ENCODE results near the gene PLEKHG4. TPM values are rescaled to one million over a fixed set of nuclear protein-coding genes. Genes with fewer than 3 reads are reported as not detected.
A peak's percentile ranks its signal among the peaks of the same experiment; 100 is the strongest.

Gene PLEKHG4
- total and polyA plus RNA-seq, 7 donors, result 1.4 to 7.9 (median 3.5) TPM

DNA sequence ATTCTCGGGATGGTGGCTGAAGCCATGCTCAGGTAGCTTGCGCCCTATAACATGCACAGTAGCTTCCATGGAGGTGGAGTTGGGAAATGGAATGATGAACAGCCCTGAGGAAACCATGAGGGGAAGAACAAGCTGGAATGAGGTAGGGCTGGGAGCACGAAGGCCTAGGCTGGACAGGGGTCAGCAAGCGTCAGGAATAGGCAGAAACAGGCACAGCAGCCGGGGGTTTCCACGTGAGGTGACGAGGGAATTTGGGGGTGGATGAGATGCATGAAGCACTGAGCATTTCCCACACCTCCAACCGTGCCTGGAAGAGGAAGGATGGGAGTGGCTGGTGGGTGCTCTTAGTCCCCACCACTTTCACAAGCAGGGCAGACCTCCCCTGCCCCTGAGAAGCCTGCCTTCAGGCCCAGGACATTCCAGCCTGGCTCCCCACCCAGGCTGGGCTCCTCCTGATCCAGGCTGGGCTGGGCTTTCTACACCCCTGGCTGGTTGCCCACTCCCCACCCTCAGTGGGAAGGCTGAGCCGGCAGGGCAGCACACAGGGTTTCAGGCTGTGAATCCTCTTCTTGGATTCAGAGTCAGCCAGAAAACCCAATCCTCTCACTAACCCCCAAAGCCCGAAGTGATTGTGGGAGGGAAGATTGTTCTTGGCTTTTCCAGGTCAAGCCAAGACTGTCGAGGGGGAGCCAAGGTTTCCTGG lies 21.9 kb downstream of the PLEKHG4 start:
- Histone ChIP-seq H3K4me3 (no peak overlapping the region), H3K9me3 (no peaks in the 10 kb centered on the region), H3K27me3 (no peaks in the 10 kb centered on the region), H3K36me3 (no peaks in the 10 kb centered on the region), H3K27ac (peak overlapping the region in 1 of 4 donors; percentile 20), H3K4me1 (no peaks in the 10 kb centered on the region)
- WGBS, 2 donors, result 73 to 77% methylated on average over 11 of the region's 11 CpGs
- intact Hi-C loops (cut with DNase I), result no loop called here
- TF ChIP-seq POLR2A (IDR thresholded peaks at IDR 0.05) (no peak), EP300 (IDR thresholded peaks at IDR 0.05) (no peak), POLR2AphosphoS5 (IDR thresholded peaks at IDR 0.05) (no peak)
- TF ChIP-seq, protein P1, sequence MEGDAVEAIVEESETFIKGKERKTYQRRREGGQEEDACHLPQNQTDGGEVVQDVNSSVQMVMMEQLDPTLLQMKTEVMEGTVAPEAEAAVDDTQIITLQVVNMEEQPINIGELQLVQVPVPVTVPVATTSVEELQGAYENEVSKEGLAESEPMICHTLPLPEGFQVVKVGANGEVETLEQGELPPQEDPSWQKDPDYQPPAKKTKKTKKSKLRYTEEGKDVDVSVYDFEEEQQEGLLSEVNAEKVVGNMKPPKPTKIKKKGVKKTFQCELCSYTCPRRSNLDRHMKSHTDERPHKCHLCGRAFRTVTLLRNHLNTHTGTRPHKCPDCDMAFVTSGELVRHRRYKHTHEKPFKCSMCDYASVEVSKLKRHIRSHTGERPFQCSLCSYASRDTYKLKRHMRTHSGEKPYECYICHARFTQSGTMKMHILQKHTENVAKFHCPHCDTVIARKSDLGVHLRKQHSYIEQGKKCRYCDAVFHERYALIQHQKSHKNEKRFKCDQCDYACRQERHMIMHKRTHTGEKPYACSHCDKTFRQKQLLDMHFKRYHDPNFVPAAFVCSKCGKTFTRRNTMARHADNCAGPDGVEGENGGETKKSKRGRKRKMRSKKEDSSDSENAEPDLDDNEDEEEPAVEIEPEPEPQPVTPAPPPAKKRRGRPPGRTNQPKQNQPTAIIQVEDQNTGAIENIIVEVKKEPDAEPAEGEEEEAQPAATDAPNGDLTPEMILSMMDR (IDR thresholded peaks at IDR 0.05), result no peak
- no peak for DNase-seq

DNA sequence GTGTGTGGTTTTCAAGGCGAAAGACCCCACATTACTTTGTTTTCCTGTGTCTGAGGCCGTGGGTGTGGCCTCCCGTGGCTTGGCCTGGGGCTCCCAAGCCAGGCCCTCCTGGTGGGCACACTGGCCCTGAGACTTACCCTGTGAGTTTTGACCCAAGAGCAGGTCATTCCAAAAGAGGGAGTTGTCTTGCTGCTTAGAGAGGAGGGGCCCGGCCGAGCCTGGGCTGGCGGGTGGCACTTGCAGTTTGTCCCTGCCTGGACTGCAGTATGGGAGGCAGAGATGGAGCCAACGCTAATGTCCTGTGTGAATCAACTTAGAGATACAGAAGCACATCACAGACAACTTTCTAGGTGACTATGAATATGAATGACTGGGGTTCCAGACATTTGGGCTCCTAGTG lies 22.7 kb downstream of the PLEKHG4 start:
- intact Hi-C loops (cut with DNase I), result no loop called here
- TF ChIP-seq EP300 (IDR thresholded peaks at IDR 0.05) (no peak), POLR2A (IDR thresholded peaks at IDR 0.05) (no peak), POLR2AphosphoS5 (IDR thresholded peaks at IDR 0.05) (no peak)
- TF ChIP-seq, protein P1 (IDR thresholded peaks at IDR 0.05), result no peak
- no peaks in the 10 kb centered on the region for H3K4me1 ChIP-seq
- H3K4me3 ChIP-seq, result no peak overlapping the region
- no peak for DNase-seq
- WGBS, 2 donors, result 86 to 87% methylated on average over 7 of the region's 7 CpGs
- no peaks in the 10 kb centered on the region for H3K27me3 ChIP-seq
- H3K9me3 ChIP-seq, result no peaks in the 10 kb centered on the region
- no peaks in the 10 kb centered on the region for H3K36me3 ChIP-seq
- peak overlapping the region in 1 of 4 donors; percentile 20 for H3K27ac ChIP-seq

DNA sequence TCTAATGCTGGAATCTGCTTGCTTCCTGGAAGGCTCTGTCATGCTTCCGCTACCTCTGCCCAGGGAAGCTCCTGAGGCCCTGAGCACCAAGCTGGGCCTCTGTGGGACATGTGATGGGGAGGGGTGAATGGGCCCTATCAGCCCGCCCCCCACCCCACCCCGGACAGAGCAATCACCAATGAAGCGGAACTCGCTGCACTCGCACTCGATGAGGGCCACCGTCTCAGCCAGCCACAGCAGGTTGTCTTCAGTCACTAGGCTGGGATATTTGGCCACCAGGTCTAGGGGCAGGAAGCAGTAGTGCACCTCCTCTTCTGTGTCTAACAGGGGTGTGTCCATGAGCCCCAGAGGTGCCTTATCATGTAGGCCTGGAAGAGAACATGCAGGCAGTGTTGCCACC lies 23.6 kb downstream of the PLEKHG4 start:
- intact Hi-C loops (cut with DNase I), result no loop called here
- no peaks in the 10 kb centered on the region for H3K9me3 ChIP-seq
- no peak for TF ChIP-seq POLR2AphosphoS5 (IDR thresholded peaks at IDR 0.05)
- no peak for TF ChIP-seq POLR2A (IDR thresholded peaks at IDR 0.05)
- TF ChIP-seq, protein P1 (IDR thresholded peaks at IDR 0.05), result no peak
- TF ChIP-seq EP300 (IDR thresholded peaks at IDR 0.05), result no peak
- no peaks in the 10 kb centered on the region for H3K4me1 ChIP-seq
- WGBS, 2 donors, result 89 to 92% methylated on average over 8 of the region's 8 CpGs
- no peak for DNase-seq
- H3K4me3 ChIP-seq, result no peak overlapping the region
- no peaks in the 10 kb centered on the region for H3K36me3 ChIP-seq
- H3K27ac ChIP-seq, result no peak overlapping the region
- no peaks in the 10 kb centered on the region for H3K27me3 ChIP-seq

DNA sequence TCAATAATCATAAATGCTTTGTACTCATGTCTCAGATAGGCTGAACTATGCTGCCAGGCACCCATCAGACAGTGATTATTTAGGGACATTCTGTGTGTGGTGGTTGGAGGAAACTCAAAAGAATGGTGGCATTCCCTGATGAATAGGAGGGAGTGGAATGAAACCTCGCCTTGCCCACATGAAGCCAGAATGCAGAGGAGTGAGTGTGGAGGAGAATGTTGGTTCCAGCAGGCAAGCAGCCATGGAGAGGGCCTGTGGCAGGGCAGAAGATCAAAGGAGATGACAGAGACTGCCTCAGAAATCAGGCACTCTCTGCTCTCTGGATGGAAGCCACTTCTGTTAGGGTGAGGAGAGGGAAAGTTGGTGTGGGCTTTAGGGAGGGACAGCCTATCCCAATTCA lies 24.7 kb downstream of the PLEKHG4 start:
- Histone ChIP-seq H3K27me3 (no peaks in the 10 kb centered on the region), H3K27ac (no peak overlapping the region), H3K36me3 (no peaks in the 10 kb centered on the region), H3K4me1 (no peaks in the 10 kb centered on the region), H3K9me3 (no peaks in the 10 kb centered on the region), H3K4me3 (no peak overlapping the region)
- no peak for DNase-seq
- intact Hi-C loops (cut with DNase I), result no loop called here
- TF ChIP-seq EP300 (IDR thresholded peaks at IDR 0.05) (no peak), POLR2AphosphoS5 (IDR thresholded peaks at IDR 0.05) (no peak), POLR2A (IDR thresholded peaks at IDR 0.05) (no peak)
- TF ChIP-seq, protein P1 (IDR thresholded peaks at IDR 0.05), result no peak
- 83% methylated on average over 1 of the region's 1 CpG for WGBS, 2 donors

Measured in sigmoid colon (tissue), 7 donors.